Uterus (tissue), 2 donors: ENCODE measurements around the gene DRC7.

Experiments used
- POLR2A ChIP-seq, 2 donors: fragments of 450-650 bp; IDR thresholded peaks; one replicate each; pipeline ENCODE4 v1.6.1; 2016; ENCODE audit warnings: antibody characterized with exemption in 2 of 2, mild to moderate bottlenecking in 1 of 2, moderate library complexity in 1 of 2
- TF ChIP-seq, protein P1 (sequence below), 4 experiments: fragments of 200-600 bp in 2 of 4; fragments of 450-650 bp in 2 of 4; sonication (generic) in 2 of 4; IDR thresholded peaks; one replicate each; pipeline ENCODE4 v1.5.1; 2016 to 2019; ENCODE audit warnings: antibody characterized with exemption in 4 of 4, mild to moderate bottlenecking in 2 of 4, moderate library complexity in 1 of 4

DNA sequence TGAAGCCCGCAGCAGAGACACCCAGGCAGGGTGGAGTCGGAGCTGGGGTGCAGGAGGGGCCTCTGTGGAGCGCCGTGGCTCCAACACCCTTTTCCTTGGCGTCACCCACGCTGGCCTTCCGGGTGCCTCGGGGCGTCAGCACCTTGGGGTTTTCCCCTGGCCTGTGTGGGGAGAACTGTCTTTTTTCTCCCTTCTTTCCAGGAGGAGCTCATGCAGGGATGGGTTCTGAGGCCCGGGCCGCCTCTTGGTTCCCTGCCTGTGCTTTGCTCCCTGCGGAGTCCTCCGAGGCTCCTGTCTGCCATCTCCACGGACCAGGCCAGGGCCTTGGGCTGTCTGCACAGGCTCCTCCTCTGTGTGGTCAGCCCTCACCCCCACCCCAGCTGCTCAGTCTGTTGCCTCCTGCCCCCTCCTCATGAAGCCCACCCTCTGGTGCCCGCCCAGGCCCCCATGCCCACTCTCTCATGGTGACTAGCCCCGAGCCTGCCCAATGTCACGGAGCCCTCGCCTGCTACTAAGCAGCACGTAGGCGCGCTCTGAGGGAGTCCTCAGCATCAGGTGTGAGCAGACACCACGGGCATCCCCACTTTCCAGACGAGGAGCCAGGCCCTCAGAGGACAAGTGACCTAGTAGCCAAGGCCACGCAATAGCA is 45.9 kb downstream of the DRC7 start:
- no peak for TF ChIP-seq POLR2A (IDR thresholded peaks at IDR 0.05)
- TF ChIP-seq, protein P1, sequence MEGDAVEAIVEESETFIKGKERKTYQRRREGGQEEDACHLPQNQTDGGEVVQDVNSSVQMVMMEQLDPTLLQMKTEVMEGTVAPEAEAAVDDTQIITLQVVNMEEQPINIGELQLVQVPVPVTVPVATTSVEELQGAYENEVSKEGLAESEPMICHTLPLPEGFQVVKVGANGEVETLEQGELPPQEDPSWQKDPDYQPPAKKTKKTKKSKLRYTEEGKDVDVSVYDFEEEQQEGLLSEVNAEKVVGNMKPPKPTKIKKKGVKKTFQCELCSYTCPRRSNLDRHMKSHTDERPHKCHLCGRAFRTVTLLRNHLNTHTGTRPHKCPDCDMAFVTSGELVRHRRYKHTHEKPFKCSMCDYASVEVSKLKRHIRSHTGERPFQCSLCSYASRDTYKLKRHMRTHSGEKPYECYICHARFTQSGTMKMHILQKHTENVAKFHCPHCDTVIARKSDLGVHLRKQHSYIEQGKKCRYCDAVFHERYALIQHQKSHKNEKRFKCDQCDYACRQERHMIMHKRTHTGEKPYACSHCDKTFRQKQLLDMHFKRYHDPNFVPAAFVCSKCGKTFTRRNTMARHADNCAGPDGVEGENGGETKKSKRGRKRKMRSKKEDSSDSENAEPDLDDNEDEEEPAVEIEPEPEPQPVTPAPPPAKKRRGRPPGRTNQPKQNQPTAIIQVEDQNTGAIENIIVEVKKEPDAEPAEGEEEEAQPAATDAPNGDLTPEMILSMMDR (IDR thresholded peaks at IDR 0.05) = no peak
